ENCODE measurements around the gene ZGPAT. TPM values are rescaled to one million over a fixed set of nuclear protein-coding genes. Genes with fewer than 3 reads are reported as not detected.

ZGPAT gene
- total RNA-seq, 1 experiment from 2014 or later, result 48.4 TPM

GRCh38 chr20:63777614-63778013 is 69.8 kb downstream of the ZGPAT start:
- no peak for DNase-seq
- intact Hi-C loops (cut with micrococcal nuclease; ENCODE audit: unreplicated experiment), result no loop called here
- CTCF ChIA-PET, result interaction anchor here (0.6 kb wide), 1 partner anchor 146 kb away, joined by 3 read pairs; no protein-coding TSS in a partner anchor
- H3K4me3 Mint-ChIP-seq (ENCODE audit: low read depth, unreplicated experiment), result no peak overlapping the region
- H3K9me3 Mint-ChIP-seq (ENCODE audit: low read depth, unreplicated experiment), result no peaks in the 10 kb centered on the region
- H3K4me1 Mint-ChIP-seq (ENCODE audit: low read depth, unreplicated experiment), result no peaks in the 10 kb centered on the region
- BruUV-seq (replicated peaks), result no TSS peak
- H3K27me3 Mint-ChIP-seq (ENCODE audit: unreplicated experiment), result peaks cover 12% of the 10 kb centered on the region
- no peak overlapping the region for H3K27ac Mint-ChIP-seq (ENCODE audit: unreplicated experiment)
- H3K36me3 Mint-ChIP-seq (ENCODE audit: insufficient read depth, unreplicated experiment), result no peaks in the 10 kb centered on the region
- no peak for TF ChIP-seq CTCF (IDR thresholded peaks at IDR 0.05; ENCODE audit: unreplicated experiment)

- CTCF ChIA-PET, result interaction anchor here (0.6 kb wide), 1 partner anchor 145 kb away, joined by 3 read pairs; no protein-coding TSS in a partner anchor
- Mint-ChIP-seq H3K27ac (ENCODE audit: unreplicated experiment) (no peak overlapping the region), H3K9me3 (ENCODE audit: low read depth, unreplicated experiment) (no peaks in the 10 kb centered on the region), H3K4me1 (ENCODE audit: low read depth, unreplicated experiment) (no peaks in the 10 kb centered on the region), H3K36me3 (ENCODE audit: insufficient read depth, unreplicated experiment) (no peaks in the 10 kb centered on the region), H3K4me3 (ENCODE audit: low read depth, unreplicated experiment) (no peak overlapping the region), H3K27me3 (ENCODE audit: unreplicated experiment) (peaks cover 15% of the 10 kb centered on the region)
- intact Hi-C loops (cut with micrococcal nuclease; ENCODE audit: unreplicated experiment), result no loop called here
- no peak for DNase-seq
- BruUV-seq (replicated peaks), result no TSS peak
- TF ChIP-seq CTCF (IDR thresholded peaks at IDR 0.05; ENCODE audit: unreplicated experiment), result no peak
Observed at GRCh38 chr20:63778034-63778752, 70.4 kb downstream of the ZGPAT start.

- Mint-ChIP-seq H3K36me3 (ENCODE audit: insufficient read depth, unreplicated experiment) (no peaks in the 10 kb centered on the region), H3K27ac (ENCODE audit: unreplicated experiment) (no peak overlapping the region), H3K4me1 (ENCODE audit: low read depth, unreplicated experiment) (no peaks in the 10 kb centered on the region), H3K4me3 (ENCODE audit: low read depth, unreplicated experiment) (no peak overlapping the region), H3K9me3 (ENCODE audit: low read depth, unreplicated experiment) (no peaks in the 10 kb centered on the region), H3K27me3 (ENCODE audit: unreplicated experiment) (peaks cover 15% of the 10 kb centered on the region)
- DNase-seq, result no peak
- TF ChIP-seq CTCF (IDR thresholded peaks at IDR 0.05; ENCODE audit: unreplicated experiment), result peak; percentile 38
- BruUV-seq (replicated peaks), result no TSS peak
- intact Hi-C loops (cut with micrococcal nuclease; ENCODE audit: unreplicated experiment), result no loop called here
- CTCF ChIA-PET, result interaction anchor here (0.7 kb wide), 1 partner anchor 51 kb away, joined by 3 read pairs; no protein-coding TSS in a partner anchor
Observed at GRCh38 chr20:63778857-63779256, 71.0 kb downstream of the ZGPAT start.

- no peak for TF ChIP-seq CTCF (IDR thresholded peaks at IDR 0.05; ENCODE audit: unreplicated experiment)
- intact Hi-C loops (cut with micrococcal nuclease; ENCODE audit: unreplicated experiment), result no loop called here
- H3K27ac Mint-ChIP-seq (ENCODE audit: unreplicated experiment), result no peak overlapping the region
- DNase-seq, result no peak
- no peak overlapping the region for H3K4me3 Mint-ChIP-seq (ENCODE audit: low read depth, unreplicated experiment)
- no peaks in the 10 kb centered on the region for H3K36me3 Mint-ChIP-seq (ENCODE audit: insufficient read depth, unreplicated experiment)
- H3K9me3 Mint-ChIP-seq (ENCODE audit: low read depth, unreplicated experiment), result no peaks in the 10 kb centered on the region
- CTCF ChIA-PET, result interaction anchor here (0.6 kb wide), 1 partner anchor 84 kb away, joined by 4 read pairs; the partner anchor contains the start of gene TPD52L2
- no TSS peak for BruUV-seq (replicated peaks)
- H3K4me1 Mint-ChIP-seq (ENCODE audit: low read depth, unreplicated experiment), result no peaks in the 10 kb centered on the region
- peaks cover 15% of the 10 kb centered on the region for H3K27me3 Mint-ChIP-seq (ENCODE audit: unreplicated experiment)
Observed at GRCh38 chr20:63781181-63781580, 73.3 kb downstream of the ZGPAT start.
